Stomach (tissue), 8 donors: Measurements from ENCODE around the gene SNX5. TPM values are rescaled to one million over a fixed set of nuclear protein-coding genes. Genes with fewer than 3 reads are reported as not detected.

Experiments
- polyA plus RNA-seq, 3 donors: library from polyadenylated mRNA; stranded (reverse); fragments of 200-250 nt; gene quantifications; one replicate each; pipeline ENCODE4 v1.2.3, GENCODE V29; 2013
- small RNA-seq, 4 donors: library from RNA; depleted of rRNA; stranded (forward); fragments of <200 nt; gene quantifications; one replicate each; pipeline ENCODE3, GENCODE V24; 2016
- total RNA-seq, 5 donors: library from RNA; depleted of rRNA; stranded (reverse); fragments of >200 nt; gene quantifications; one replicate each; pipeline versions ENCODE4 v1.1.0 to v1.2.3, GENCODE V29; 2014 to 2016
- donor health status: healthy with polysubstance abuse.
- donor health status: Bipolar disorder and iron deficiency.
- donor health status: healthy.

SNX5 gene
- total and polyA plus RNA-seq, 8 donors = 47.3 to 202 (median 103) TPM

Small RNA genes lying within 50 kb of the gene (small RNA-seq; reads per million reads assigned to genes)
- gene RNU6-192P = 0 reads per million in 4 donors
- 498 to 1,796 (median 720) reads per million in 4 donors for gene SNORD17

Other genes starting within 250 kb of the SNX5 start
- 10 to 100 TPM in 1 of 5 donors, 1 to 10 TPM in 4; 2.3 to 19.1 (median 6.4) TPM for gene MGME1, start 224 bp upstream of the SNX5 start, total RNA-seq
- 10 to 100 TPM in 2 of 3 donors, 1 to 10 TPM in 1; 6.7 to 11.0 (median 10.1) TPM for gene MGME1, start 224 bp upstream of the SNX5 start, polyA plus RNA-seq
- 10 to 100 TPM; 10.7 to 58.3 (median 27.2) TPM for gene OVOL2, start 89.1 kb upstream of the SNX5 start, total RNA-seq
- gene OVOL2, start 89.1 kb upstream of the SNX5 start, polyA plus RNA-seq = 10 to 100 TPM in 1 of 3 donors, 1 to 10 TPM in 2; 5.0 to 16.0 (median 8.5) TPM
- 10 to 100 TPM in 3 of 5 donors, 1 to 10 TPM in 1, under 1 TPM in 1; 0.58 to 35.5 (median 12.5) TPM for gene KAT14, start 169.1 kb upstream of the SNX5 start, total RNA-seq
- 10 to 100 TPM in 1 of 3 donors, 1 to 10 TPM in 2; 6.2 to 12.8 (median 7.1) TPM for gene KAT14, start 169.1 kb upstream of the SNX5 start, polyA plus RNA-seq
- gene PET117, start 169.1 kb upstream of the SNX5 start, total RNA-seq = 10 to 100 TPM in 2 of 5 donors, 1 to 10 TPM in 3; 1.2 to 23.5 (median 4.6) TPM
- gene PET117, start 169.1 kb upstream of the SNX5 start, polyA plus RNA-seq = 10 to 100 TPM; 11.5 to 20.9 (median 19.3) TPM